Breast epithelium (tissue), 4 donors: ENCODE results near the gene MLH1. TPM values are rescaled to one million over a fixed set of nuclear protein-coding genes. Genes with fewer than 3 reads are reported as not detected.
A peak's percentile ranks its signal among the peaks of the same experiment; 100 is the strongest.
"Not testable (repeated sequence)": the region's sequence is repeated elsewhere in the genome, so short reads cannot be mapped to it uniquely, and the experiment has no call there.

Experiments
- DNase-seq, 2 donors: peaks; one replicate each; pipeline ENCODE4 v3.0.0-alpha.2; 2019; ENCODE audit warnings: low spot score in 2 of 2
- H3K27ac ChIP-seq, 2 donors: fragments of 200-600 bp; sonication (generic) in 1 of 2; one replicate each; pipeline ENCODE4 v1.5.1; 2016 to 2019; ENCODE audit warnings: mild to moderate bottlenecking in 1 of 2
- H3K27me3 ChIP-seq, 2 donors: fragments of 200-600 bp; sonication (generic) in 1 of 2; one replicate each; pipeline versions ENCODE4 v1.5.1 to v1.6.0; 2017 to 2019; ENCODE audit warnings: control low read depth in 1 of 2, mild to moderate bottlenecking in 1 of 2
- H3K36me3 ChIP-seq: fragments of 200-600 bp; one replicate; pipeline ENCODE4 v1.5.1; 2019
- H3K4me1 ChIP-seq, 2 donors: fragments of 200-600 bp; sonication (generic); one replicate each; pipeline ENCODE4 v1.5.1; 2016 to 2019; ENCODE audit warnings: control low read depth in 1 of 2
- H3K4me3 ChIP-seq, 3 donors: fragments of 200-600 bp; sonication (generic); 1 replicate in 2 of 3; 2 replicates in 1 of 3; pipeline ENCODE4 v1.5.1; 2016 to 2019; ENCODE audit warnings: mild to moderate bottlenecking in 3 of 3, moderate library complexity in 2 of 3
- H3K9me3 ChIP-seq, 2 donors: fragments of 200-600 bp; sonication (generic) in 1 of 2; one replicate each; pipeline ENCODE4 v1.5.1; 2016 to 2019; ENCODE audit warnings: control low read depth in 1 of 2
- CTCF ChIP-seq, 3 donors: fragments of 450-650 bp; IDR thresholded peaks; one replicate each; pipeline ENCODE4 v1.5.1; 2016 to 2017; ENCODE audit warnings: antibody characterized with exemption in 3 of 3, mild to moderate bottlenecking in 3 of 3, moderate library complexity in 3 of 3
- POLR2A ChIP-seq: fragments of 450-650 bp; IDR thresholded peaks from one replicate; pipeline ENCODE4 v1.6.1; 2016; ENCODE audit warnings: antibody characterized with exemption, mild to moderate bottlenecking, moderate library complexity
- POLR2AphosphoS5 ChIP-seq, 3 donors: sonication (generic); formaldehyde crosslinking; IDR thresholded peaks; one replicate each; pipeline ENCODE4 v1.6.1; 2017; ENCODE audit warnings: antibody characterized with exemption in 3 of 3
- intact Hi-C: fragments of 100-400 bp; cut with DNase I; formaldehyde crosslinking; loops from one replicate; pipeline ENCODE4 v1.15.1; 2023; ENCODE audit warnings: low total_unique reads
- total RNA-seq, 3 donors: library from RNA; depleted of rRNA; stranded (reverse); fragments of >200 nt; gene quantifications; one replicate each; pipeline ENCODE4 v1.1.0, GENCODE V29; 2016

MLH1 gene
- total RNA-seq, 3 donors from 2014 or later, result 31.2 to 54.4 (median 48.4) TPM

- H3K27me3 ChIP-seq, result no peaks in the 10 kb centered on the region
- H3K27ac ChIP-seq, result peak overlapping the region; percentile 50 to 82
- H3K4me1 ChIP-seq, result no peaks in the 10 kb centered on the region
- peak overlapping the region; percentile 73 to 91 (median 85) for H3K4me3 ChIP-seq
- DNase-seq, result no peak
- intact Hi-C loops, result no loop called here
- H3K9me3 ChIP-seq, result peaks cover 7 to 13% of the 10 kb centered on the region in 2 donors
- no peaks in the 10 kb centered on the region for H3K36me3 ChIP-seq
- TF ChIP-seq POLR2AphosphoS5 (IDR thresholded peaks at IDR 0.05), result no peak
- TF ChIP-seq POLR2A, result no peak
- no peak for TF ChIP-seq CTCF (IDR thresholded peaks at IDR 0.05)
These were observed 47.9 kb upstream of the MLH1 start for GRCh38 chr3:36945333-36945980.

GRCh38 chr3:36947814-36948213 is 45.5 kb upstream of the MLH1 start:
- H3K27me3 ChIP-seq, H3K4me1 ChIP-seq, H3K27ac ChIP-seq, H3K4me3 ChIP-seq, DNase-seq, intact Hi-C loops, H3K36me3 ChIP-seq: not testable (repeated sequence)
- peaks cover 7 to 13% of the 10 kb centered on the region in 2 donors for H3K9me3 ChIP-seq

- H3K9me3 ChIP-seq, result no peaks in the 10 kb centered on the region
- H3K27me3 ChIP-seq, result no peaks in the 10 kb centered on the region
- no peaks in the 10 kb centered on the region for H3K36me3 ChIP-seq
- no peak overlapping the region for H3K27ac ChIP-seq
- no peaks in the 10 kb centered on the region for H3K4me1 ChIP-seq
- no peak for DNase-seq
- no peak overlapping the region for H3K4me3 ChIP-seq
- TF ChIP-seq POLR2AphosphoS5 (IDR thresholded peaks at IDR 0.05) (no peak), POLR2A (no peak), CTCF (IDR thresholded peaks at IDR 0.05) (no peak)
- intact Hi-C loops, result no loop called here
These were observed 38.7 kb upstream of the MLH1 start for GRCh38 chr3:36954452-36955134.

- intact Hi-C loops, result no loop called here
- no peaks in the 10 kb centered on the region for H3K4me1 ChIP-seq
- no peak overlapping the region for H3K4me3 ChIP-seq
- H3K27me3 ChIP-seq, result no peaks in the 10 kb centered on the region
- H3K9me3 ChIP-seq, result no peaks in the 10 kb centered on the region
- TF ChIP-seq CTCF (IDR thresholded peaks at IDR 0.05) (no peak), POLR2AphosphoS5 (IDR thresholded peaks at IDR 0.05) (no peak), POLR2A (no peak)
- no peaks in the 10 kb centered on the region for H3K36me3 ChIP-seq
- no peak overlapping the region for H3K27ac ChIP-seq
- no peak for DNase-seq
These were observed 37.2 kb upstream of the MLH1 start for GRCh38 chr3:36956155-36956554.

GRCh38 chr3:36957063-36957462 is 36.3 kb upstream of the MLH1 start:
- Histone ChIP-seq H3K36me3 (no peaks in the 10 kb centered on the region), H3K4me1 (no peaks in the 10 kb centered on the region), H3K27ac (no peak overlapping the region), H3K9me3 (no peaks in the 10 kb centered on the region), H3K4me3 (no peak overlapping the region), H3K27me3 (no peaks in the 10 kb centered on the region)
- intact Hi-C loops, result no loop called here
- DNase-seq, result no peak
- TF ChIP-seq CTCF (IDR thresholded peaks at IDR 0.05), result no peak
- TF ChIP-seq POLR2AphosphoS5 (IDR thresholded peaks at IDR 0.05), result no peak
- TF ChIP-seq POLR2A, result no peak
